ENCODE measurements around the gene TECTA.
"Not testable (repeated sequence)": the region's sequence is repeated elsewhere in the genome, so short reads cannot be mapped to it uniquely, and the experiment has no call there.

The TECTA gene

GRCh38 chr11:121231576-121232278 lies 130.7 kb downstream of the TECTA start:
- DNase-seq (ENCODE audit: low read depth, low spot score): no peak

DNA sequence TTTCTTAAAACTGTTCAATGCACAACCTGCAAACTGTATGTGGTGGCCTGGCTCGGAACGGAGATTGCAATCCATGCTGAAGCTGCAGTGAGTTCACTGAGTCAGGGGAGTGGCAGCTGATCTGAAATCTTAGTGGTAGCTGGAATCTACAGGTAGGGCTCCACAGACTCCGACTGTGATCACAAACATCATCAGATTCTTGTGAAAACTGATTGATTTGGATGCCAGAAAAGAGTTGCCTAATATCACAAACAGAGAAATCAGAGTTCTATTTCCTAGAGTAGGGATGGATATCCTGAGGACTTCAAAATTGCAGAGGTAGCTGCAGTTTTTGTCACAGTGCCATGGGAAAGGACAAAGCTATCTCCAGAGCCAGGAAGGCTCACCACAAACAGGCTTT lies 134.0 kb downstream of the TECTA start:
- DNase-seq (ENCODE audit: low read depth, low spot score): no peak

- no peak for DNase-seq (ENCODE audit: low read depth, low spot score)
Observed at GRCh38 chr11:121236115-121237001, 135.3 kb downstream of the TECTA start.

DNA sequence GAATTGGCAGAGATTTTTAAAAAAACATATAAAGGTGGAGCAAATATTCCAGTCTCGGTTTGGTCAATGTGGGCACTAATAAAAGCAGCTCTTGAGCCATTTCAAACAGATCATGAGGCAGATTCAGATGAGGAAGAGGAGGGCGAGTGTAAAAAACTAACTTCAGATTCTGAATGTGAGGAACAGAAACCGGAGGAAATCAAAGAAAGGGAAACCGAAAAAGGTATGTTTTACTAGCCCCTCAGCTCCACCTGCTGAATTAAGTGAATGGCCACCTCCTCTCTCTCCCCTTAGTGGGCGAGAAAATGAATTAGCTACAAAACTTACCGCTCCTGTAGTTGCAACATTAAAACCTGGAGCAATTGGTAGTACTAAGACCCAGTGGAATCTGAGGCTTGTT lies 136.2 kb downstream of the TECTA start:
- DNase-seq (ENCODE audit: low read depth, low spot score): not testable (repeated sequence)

GRCh38 chr11:121237686-121238658 lies 136.9 kb downstream of the TECTA start:
- DNase-seq (ENCODE audit: low read depth, low spot score): no peak

GRCh38 chr11:121238956-121239355 lies 137.9 kb downstream of the TECTA start:
- DNase-seq (ENCODE audit: low read depth, low spot score): no peak

GRCh38 chr11:121240001-121240400 lies 139.0 kb downstream of the TECTA start:
- DNase-seq (ENCODE audit: low read depth, low spot score): not testable (repeated sequence)

DNA sequence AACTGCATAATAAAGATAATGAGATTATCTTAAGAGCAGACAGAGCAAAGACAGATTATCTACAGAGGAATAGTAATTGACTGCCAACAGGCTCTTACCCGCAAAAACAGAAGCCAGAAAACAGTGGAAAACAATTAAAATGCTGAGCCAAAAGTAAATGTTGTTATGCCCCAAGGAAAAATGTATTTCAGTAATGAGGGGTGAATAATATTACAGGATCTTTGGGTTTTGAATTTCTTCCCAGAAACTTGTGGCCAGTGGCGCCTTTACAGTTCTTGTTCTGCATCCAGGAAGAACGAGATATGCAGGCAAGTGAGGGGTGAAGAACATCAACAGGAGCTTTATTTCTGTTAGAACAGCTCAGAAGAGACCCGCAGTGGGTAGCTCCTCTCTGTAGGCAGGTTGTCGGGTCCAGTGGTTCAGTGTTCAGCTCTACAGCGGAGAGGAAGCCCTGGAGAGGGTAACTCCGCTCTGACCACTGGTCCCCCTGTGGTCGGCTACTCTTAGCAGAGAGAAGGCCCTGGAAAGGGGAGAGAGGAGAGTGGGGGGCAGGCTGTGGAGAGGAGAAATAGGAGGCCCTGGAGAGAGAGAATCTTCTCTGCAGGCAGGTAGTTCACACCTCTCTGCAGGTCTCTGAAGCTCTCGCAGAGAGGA lies 139.7 kb downstream of the TECTA start:
- DNase-seq (ENCODE audit: low read depth, low spot score): no peak

Data from activated CD4-positive, CD25-positive, alpha-beta regulatory T cell treated with anti-CD3 and anti-CD28 coated beads, Interleukin-2, amount 50 U/mL, for 16 hours (primary cell).